ENCODE data around the gene LBP. TPM values are rescaled to one million over a fixed set of nuclear protein-coding genes. Genes with fewer than 3 reads are reported as not detected.

Gene LBP
- total RNA-seq, 1 experiment from 2014 or later = 0.52 TPM

- Histone ChIP-seq H3K18ac (ENCODE audit: insufficient read length, low read depth, low read length) (no peak overlapping the region), H3K4me1 (ENCODE audit: insufficient read depth, low read length) (no peaks in the 10 kb centered on the region)
Observed at GRCh38 chr20:38331245-38331644, 15.0 kb upstream of the LBP start.

More at GRCh38 chr20:38331245-38331644, 15.0 kb upstream of the LBP start:
- H2BK15ac ChIP-seq (ENCODE audit: low read depth, low read length) = no peak overlapping the region
- no peaks in the 10 kb centered on the region for H3K79me2 ChIP-seq (ENCODE audit: insufficient read depth, low read length)
- H3K27ac Mint-ChIP-seq = no peak overlapping the region
- H3K23ac ChIP-seq (ENCODE audit: insufficient read length, low read depth, low read length) = no peak overlapping the region
- H2BK5ac ChIP-seq (ENCODE audit: insufficient read length, low read length) = no peak overlapping the region
- H3K27me3 Mint-ChIP-seq (ENCODE audit: low read depth) = peaks cover 4% of the 10 kb centered on the region
- H3K9me3 Mint-ChIP-seq = no peaks in the 10 kb centered on the region
- H3K14ac ChIP-seq (ENCODE audit: insufficient read depth, low read length) = no peak overlapping the region
- no peaks in the 10 kb centered on the region for H3K23me2 ChIP-seq (ENCODE audit: insufficient read length, low read depth, low read length, poor library complexity, severe bottlenecking)
- H2AK5ac ChIP-seq (ENCODE audit: insufficient read length, low read length) = no peak overlapping the region
- no peak for DNase-seq
- H4K5ac ChIP-seq (ENCODE audit: insufficient read length, low read depth, low read length) = no peak overlapping the region
- H3K9me3 ChIP-seq (ENCODE audit: control insufficient read depth, low read depth, low read length) = no peaks in the 10 kb centered on the region
- H2BK20ac ChIP-seq (ENCODE audit: low read depth, low read length, poor library complexity, severe bottlenecking) = no peak overlapping the region
- TF ChIP-seq, protein P1, sequence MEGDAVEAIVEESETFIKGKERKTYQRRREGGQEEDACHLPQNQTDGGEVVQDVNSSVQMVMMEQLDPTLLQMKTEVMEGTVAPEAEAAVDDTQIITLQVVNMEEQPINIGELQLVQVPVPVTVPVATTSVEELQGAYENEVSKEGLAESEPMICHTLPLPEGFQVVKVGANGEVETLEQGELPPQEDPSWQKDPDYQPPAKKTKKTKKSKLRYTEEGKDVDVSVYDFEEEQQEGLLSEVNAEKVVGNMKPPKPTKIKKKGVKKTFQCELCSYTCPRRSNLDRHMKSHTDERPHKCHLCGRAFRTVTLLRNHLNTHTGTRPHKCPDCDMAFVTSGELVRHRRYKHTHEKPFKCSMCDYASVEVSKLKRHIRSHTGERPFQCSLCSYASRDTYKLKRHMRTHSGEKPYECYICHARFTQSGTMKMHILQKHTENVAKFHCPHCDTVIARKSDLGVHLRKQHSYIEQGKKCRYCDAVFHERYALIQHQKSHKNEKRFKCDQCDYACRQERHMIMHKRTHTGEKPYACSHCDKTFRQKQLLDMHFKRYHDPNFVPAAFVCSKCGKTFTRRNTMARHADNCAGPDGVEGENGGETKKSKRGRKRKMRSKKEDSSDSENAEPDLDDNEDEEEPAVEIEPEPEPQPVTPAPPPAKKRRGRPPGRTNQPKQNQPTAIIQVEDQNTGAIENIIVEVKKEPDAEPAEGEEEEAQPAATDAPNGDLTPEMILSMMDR (conservative IDR thresholded peaks at IDR 0.05) = no peak
- no peaks in the 10 kb centered on the region for H3K36me3 Mint-ChIP-seq (ENCODE audit: insufficient read depth in 1 of 3, low read depth in 3 of 3)
- H3K27ac ChIP-seq (ENCODE audit: insufficient read length, low read depth, low read length) = no peak overlapping the region
- H3K56ac ChIP-seq (ENCODE audit: insufficient read length, low read depth, low read length) = no peak overlapping the region
- no peak overlapping the region for H3K4me2 ChIP-seq (ENCODE audit: insufficient read depth, insufficient read length, low read length)
- H4K91ac ChIP-seq (ENCODE audit: insufficient read length, low read depth, low read length) = no peak overlapping the region
- H3K4me3 Mint-ChIP-seq = no peak overlapping the region
- H2BK120ac ChIP-seq (ENCODE audit: low read depth, low read length, poor library complexity, severe bottlenecking) = no peak overlapping the region
- no peak overlapping the region for H2BK12ac ChIP-seq (ENCODE audit: insufficient read length, low read depth, low read length)
- H2AFZ ChIP-seq (ENCODE audit: low read length) = no peak overlapping the region
- H3T11ph ChIP-seq (ENCODE audit: low read length) = no peak overlapping the region
- no peaks in the 10 kb centered on the region for H4K20me1 ChIP-seq (ENCODE audit: control insufficient read depth, insufficient read depth, insufficient read length)
- H3K79me1 ChIP-seq (ENCODE audit: insufficient read depth, low read depth, low read length, poor library complexity, severe bottlenecking) = no peaks in the 10 kb centered on the region
- H4K8ac ChIP-seq (replicated peaks; ENCODE audit: insufficient read length, low read depth, low read length) = no peak overlapping the region
- peaks cover 0 to under 1% of the 10 kb centered on the region in 2 experiments; a peak in 1 of 4 replicates for H3K4me1 Mint-ChIP-seq
- H3K4ac ChIP-seq (ENCODE audit: low read depth, low read length) = no peak overlapping the region
- H3K9ac ChIP-seq (ENCODE audit: extremely low read depth, insufficient read length, low read length) = no peak overlapping the region
- no peaks in the 10 kb centered on the region; the same call in 1 of the 2 replicates for H3K27me3 ChIP-seq (ENCODE audit: insufficient read depth, low read length)

All from H9 (cell line).